ENCODE data around the gene C16orf54.
"Not testable (repeated sequence)": the region's sequence is repeated elsewhere in the genome, so short reads cannot be mapped to it uniquely, and the experiment has no call there.

Gene C16orf54

GRCh38 chr16:29738514-29738913 is 7.3 kb downstream of the C16orf54 start:
- no peak for DNase-seq

DNA sequence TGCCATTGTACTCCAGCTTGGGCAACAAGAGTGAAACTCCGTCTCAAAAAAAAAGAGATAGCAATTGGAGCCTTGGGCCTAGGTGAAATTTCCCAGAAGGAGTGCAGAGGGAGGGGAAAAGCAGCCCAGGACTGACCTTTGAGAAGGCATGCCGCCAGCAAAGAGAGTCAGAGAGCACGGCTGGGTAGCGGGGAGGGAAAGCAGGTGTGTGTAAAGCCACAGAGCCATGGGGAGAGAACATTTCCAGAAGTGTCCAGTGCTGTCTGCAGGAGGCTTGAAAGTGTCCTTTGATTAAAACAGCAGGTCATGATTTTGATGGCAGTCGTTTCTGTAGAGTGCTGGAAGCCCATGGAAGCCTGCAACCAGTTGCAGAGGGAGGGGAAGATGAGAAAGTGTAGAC is 8.1 kb downstream of the C16orf54 start:
- no peak for DNase-seq

- no peak for DNase-seq
These were observed 9.0 kb downstream of the C16orf54 start for GRCh38 chr16:29736764-29737163.

- no peak for DNase-seq
These were observed 9.7 kb downstream of the C16orf54 start for GRCh38 chr16:29736112-29736511.

DNA sequence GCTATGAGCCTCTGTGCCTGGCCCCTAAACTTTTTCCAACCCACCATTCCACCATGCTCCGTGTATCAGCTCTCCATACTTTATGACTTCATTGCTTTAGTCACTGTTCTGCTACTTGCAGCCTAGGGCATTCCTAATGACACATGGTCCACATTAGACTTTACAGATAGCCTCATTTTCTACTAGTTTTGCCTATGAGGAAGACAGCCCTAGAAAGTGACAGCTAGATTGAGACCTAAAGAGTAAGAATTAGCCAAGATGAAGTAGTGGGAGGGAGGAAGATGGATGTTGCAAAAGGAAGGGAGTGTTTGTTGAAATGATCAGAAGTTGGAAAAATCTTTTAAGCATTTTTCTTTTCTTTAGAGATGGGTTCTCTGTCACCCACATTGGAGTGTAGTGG is 11.0 kb downstream of the C16orf54 start:
- no peak for DNase-seq

- DNase-seq: not testable (repeated sequence)
These were observed 13.8 kb downstream of the C16orf54 start for GRCh38 chr16:29731768-29732601.

- no peak for DNase-seq
These were observed 15.1 kb downstream of the C16orf54 start for GRCh38 chr16:29730649-29731048.

GRCh38 chr16:29729116-29729521 is 16.7 kb downstream of the C16orf54 start:
- DNase-seq: no peak

GRCh38 chr16:29727452-29727851 is 18.3 kb downstream of the C16orf54 start:
- DNase-seq: no peak

DNA sequence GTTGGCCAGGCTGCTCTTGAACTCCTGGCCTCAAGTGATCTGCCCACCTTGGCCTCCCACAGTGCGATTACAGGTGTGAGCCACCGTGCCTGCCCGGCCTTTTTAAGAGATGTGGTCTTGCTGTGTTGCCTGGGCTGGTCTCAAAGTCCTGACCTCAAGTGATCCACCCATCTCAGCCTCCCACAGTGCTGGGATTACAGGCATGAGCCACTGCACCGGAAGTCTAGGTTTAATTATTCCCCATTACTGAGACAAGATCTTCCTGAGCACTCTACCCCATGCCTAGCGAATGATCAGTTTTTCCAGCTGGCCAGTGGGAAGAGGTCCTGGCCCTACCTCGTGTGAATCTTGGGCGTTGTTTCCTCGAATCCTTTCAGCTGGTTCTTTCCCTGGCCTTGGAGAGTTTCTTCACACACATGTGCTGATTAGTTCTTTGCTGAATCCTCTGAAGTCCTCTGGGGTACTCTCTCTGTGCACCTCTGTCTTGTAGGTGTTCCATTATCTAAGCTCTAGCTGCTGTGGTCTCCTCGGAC is 18.9 kb downstream of the C16orf54 start:
- DNase-seq: no peak

GRCh38 chr16:29721167-29721879 is 24.5 kb downstream of the C16orf54 start:
- not testable (repeated sequence) for DNase-seq

- no peak for DNase-seq
These were observed 25.1 kb downstream of the C16orf54 start for GRCh38 chr16:29720703-29721102.

DNA sequence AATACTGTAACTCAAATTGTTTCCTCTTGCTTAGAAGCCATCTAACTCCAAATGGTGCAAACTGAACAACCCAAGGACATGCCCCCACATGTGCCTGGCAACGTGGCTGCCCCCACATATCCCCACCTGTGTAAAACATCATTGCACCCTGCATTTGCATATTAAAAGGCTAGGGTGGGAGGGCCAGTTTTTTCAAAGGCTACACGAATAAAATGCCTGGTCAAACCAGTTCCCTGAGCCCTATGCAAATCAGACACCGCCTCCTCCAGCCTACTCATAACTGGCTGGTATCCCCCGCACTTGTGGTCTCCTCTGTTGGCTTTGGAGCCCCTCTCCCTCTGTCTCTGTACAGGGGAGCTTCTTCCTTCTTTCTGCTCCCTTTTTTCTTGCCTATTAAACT is 26.7 kb downstream of the C16orf54 start:
- DNase-seq: no peak

- no peak for DNase-seq
These were observed 28.7 kb downstream of the C16orf54 start for GRCh38 chr16:29717113-29717512.

DNA sequence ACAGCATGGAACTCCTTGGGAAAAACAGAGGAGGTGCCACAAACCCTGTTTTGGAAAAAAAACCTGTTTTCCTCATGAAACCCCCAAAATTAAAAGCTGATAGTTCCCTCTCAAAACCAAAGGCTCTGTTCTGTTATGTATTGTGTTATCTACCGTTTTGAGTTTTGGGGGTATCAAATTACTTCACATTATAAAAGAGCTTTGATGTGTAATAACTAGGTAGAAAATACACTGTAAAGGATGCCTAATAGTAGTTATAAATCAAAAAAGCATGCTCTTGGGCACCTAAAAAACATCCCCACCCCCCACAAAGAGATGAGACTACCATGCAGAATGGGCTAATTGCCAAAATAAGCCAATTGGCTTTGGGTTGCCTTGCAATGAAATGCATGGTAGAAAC is 30.8 kb downstream of the C16orf54 start:
- DNase-seq: no peak

DNA sequence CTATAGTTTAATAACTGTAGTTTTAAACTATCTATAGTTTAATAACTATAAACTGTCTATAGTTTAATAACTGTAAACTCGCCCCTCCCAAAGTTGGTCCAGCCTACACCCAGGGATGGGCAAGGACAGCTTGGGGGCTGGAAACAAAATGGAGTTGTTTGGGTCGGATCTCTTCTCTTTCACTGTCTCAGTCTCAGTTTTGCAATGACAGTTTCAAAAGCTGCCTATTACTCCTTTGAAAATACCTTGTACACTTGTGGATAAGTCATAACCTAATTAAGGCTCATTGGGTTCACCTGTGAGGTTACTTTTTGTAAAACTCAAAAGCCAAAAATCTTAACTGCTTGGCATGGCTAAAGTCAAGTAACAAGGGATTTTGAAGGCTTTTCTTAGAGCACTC is 31.4 kb downstream of the C16orf54 start:
- no peak for DNase-seq

GRCh38 chr16:29712809-29713208 is 33.0 kb downstream of the C16orf54 start:
- no peak for DNase-seq

GRCh38 chr16:29710227-29711219 is 35.3 kb downstream of the C16orf54 start:
- no peak for DNase-seq

DNA sequence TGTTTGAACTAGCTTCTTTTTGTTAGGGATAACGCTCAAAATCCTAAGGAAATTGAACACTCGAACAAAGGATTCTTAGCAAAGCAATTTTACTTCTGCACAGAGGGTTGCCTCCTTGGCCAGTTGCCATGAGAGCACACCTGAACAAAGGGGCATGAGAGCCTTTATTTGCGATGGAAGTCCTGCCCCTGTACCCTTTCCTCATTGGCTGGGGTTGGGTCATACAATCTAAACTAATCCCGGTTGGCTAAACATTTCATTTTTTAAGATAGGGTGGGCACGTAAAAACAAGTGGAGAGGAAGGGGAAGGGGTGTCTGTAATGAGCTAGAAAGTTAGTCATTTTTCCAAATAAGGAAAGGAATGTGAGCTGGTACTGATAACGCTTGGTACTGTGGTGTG is 36.1 kb downstream of the C16orf54 start:
- not testable (repeated sequence) for DNase-seq

DNA sequence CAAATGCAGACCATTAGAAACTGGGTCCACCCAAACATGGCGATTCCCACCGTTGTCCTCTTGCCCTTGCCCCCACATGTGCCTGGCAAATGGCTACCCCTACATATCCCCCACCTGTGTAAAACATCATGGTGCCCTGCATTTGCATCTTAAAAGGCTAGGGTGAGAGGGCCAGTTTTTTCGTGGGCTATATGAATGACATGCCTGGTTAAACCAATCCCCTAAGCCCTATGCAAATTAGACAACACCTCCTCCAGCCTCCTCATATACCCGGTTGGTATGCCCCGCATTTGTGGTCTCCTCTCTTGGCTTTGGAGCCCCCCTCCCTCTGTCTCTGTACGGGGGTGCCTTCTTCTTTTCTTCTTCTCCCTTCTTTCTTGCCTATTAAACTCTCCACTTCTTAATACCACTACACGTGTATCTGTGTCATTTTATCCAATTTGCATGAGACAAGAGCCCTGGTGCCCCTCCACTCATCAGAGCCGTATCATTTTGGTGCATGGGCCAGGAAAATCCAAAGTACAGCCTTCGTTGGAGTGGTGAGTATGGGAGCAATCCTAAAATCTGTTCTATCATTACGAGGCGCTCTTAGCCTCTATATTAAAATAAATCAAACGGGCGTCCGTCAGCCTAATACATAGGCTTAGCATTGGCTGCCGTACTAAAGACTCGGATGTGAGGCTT is 36.7 kb downstream of the C16orf54 start:
- no peak for DNase-seq

- not testable (repeated sequence) for DNase-seq
These were observed 38.6 kb downstream of the C16orf54 start for GRCh38 chr16:29707160-29707559.

DNA sequence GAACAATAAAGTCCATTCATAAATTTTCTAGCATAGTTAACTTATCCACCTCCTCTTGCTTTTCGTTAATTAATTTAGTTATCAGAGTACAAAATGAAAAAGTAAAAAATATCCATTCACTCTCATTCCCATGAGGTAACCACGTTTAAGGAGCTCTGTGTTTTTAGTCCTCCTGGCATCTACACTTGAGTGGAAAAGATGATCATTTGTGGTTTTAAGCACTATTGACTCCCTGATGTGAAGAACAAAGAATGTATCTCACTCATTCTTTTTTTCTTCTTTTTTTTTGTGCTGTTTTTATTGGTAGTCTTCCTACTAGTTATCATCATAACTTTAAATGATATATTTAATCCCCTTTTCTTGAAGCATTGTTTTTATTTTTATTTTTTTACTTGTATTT is 40.8 kb downstream of the C16orf54 start:
- DNase-seq: no peak

Data from SIG-M5 (cell line).